MCF 10A (cell line): ENCODE measurements around the gene CA12. TPM values are rescaled to one million over a fixed set of nuclear protein-coding genes. Genes with fewer than 3 reads are reported as not detected.
"Not testable (repeated sequence)": the region's sequence is repeated elsewhere in the genome, so short reads cannot be mapped to it uniquely, and the experiment has no call there.

Source experiments
- BruUV-seq: library from RNA; stranded (reverse); fragments of 400-500 nt; replicated peaks from 2 replicates; lab custom pipeline; 2021; lab: Mats Ljungman, UMichigan
- CTCF ChIA-PET: fragments of 300-600 bp; sonication (Branson Sonifier 250); formaldehyde crosslinking; extraction: SDS; loops from one replicate; lab custom pipeline; 2021; ENCODE audit warnings: antibody characterized with exemption, inconsistent platforms; lab: Yijun Ruan, JAX
- POLR2A ChIA-PET: fragments of 300-600, 350-650 bp; sonication (Branson Sonifier 250); formaldehyde crosslinking; extraction: SDS; loops from one replicate; lab custom pipeline; 2020; ENCODE audit warnings: antibody characterized with exemption, inconsistent platforms; lab: Yijun Ruan, JAX
- DNase-seq: peaks from one replicate; pipeline ENCODE4 v3.0.0-alpha.2; 2018; ENCODE audit not compliant: unreplicated experiment
- H3K27ac Mint-ChIP-seq: one replicate; pipeline ENCODE4 v1.8.0; 2022; ENCODE audit warnings: mild to moderate bottlenecking, low read depth, mixed read lengths; ENCODE audit not compliant: unreplicated experiment
- H3K27me3 Mint-ChIP-seq: one replicate; pipeline ENCODE4 v1.8.0; 2022; ENCODE audit warnings: mixed read lengths; ENCODE audit not compliant: insufficient read depth, unreplicated experiment
- H3K36me3 Mint-ChIP-seq: one replicate; pipeline ENCODE4 v1.8.0; 2022; ENCODE audit warnings: mild to moderate bottlenecking, moderate library complexity, mixed read lengths; ENCODE audit not compliant: insufficient read depth, unreplicated experiment
- H3K4me1 Mint-ChIP-seq: one replicate; pipeline ENCODE4 v1.8.0; 2022; ENCODE audit warnings: mixed read lengths; ENCODE audit not compliant: insufficient read depth, unreplicated experiment
- H3K4me3 Mint-ChIP-seq: one replicate; pipeline ENCODE4 v1.8.0; 2022; ENCODE audit warnings: mild to moderate bottlenecking, moderate library complexity, mixed read lengths; ENCODE audit not compliant: unreplicated experiment
- H3K9me3 Mint-ChIP-seq: one replicate; pipeline ENCODE4 v1.8.0; 2022; ENCODE audit warnings: mixed read lengths; ENCODE audit not compliant: unreplicated experiment
- intact Hi-C: fragments of 100-400 bp; cut with micrococcal nuclease; formaldehyde crosslinking; loops from 2 replicates; pipeline ENCODE4 v1.14.1; 2022
- total RNA-seq: library from RNA; stranded (reverse); gene quantifications from 2 replicates; pipeline ENCODE4 v1.2.3, GENCODE V29; 2022
- TF ChIP-seq, protein P1 (sequence below): fragments of 200-600 bp; IDR thresholded peaks from one replicate; pipeline ENCODE4 v1.8.0; 2022; ENCODE audit warnings: antibody characterized with exemption, mild to moderate bottlenecking; ENCODE audit not compliant: unreplicated experiment

The CA12 gene
- total RNA-seq, 1 experiment from 2014 or later, result 19.6 TPM

GRCh38 chr15:63323798-63324563 is 57.7 kb downstream of the CA12 start:
- Mint-ChIP-seq H3K9me3 (no peaks in the 10 kb centered on the region), H3K27me3 (no peaks in the 10 kb centered on the region), H3K36me3 (peaks cover 8% of the 10 kb centered on the region), H3K4me1 (no peaks in the 10 kb centered on the region), H3K4me3 (no peak overlapping the region), H3K27ac (no peak overlapping the region)
- ChIA-PET CTCF (no interaction called here), POLR2A (no interaction called here)
- intact Hi-C loops, result no loop called here
- DNase-seq, result no peak
- TF ChIP-seq, protein P1, sequence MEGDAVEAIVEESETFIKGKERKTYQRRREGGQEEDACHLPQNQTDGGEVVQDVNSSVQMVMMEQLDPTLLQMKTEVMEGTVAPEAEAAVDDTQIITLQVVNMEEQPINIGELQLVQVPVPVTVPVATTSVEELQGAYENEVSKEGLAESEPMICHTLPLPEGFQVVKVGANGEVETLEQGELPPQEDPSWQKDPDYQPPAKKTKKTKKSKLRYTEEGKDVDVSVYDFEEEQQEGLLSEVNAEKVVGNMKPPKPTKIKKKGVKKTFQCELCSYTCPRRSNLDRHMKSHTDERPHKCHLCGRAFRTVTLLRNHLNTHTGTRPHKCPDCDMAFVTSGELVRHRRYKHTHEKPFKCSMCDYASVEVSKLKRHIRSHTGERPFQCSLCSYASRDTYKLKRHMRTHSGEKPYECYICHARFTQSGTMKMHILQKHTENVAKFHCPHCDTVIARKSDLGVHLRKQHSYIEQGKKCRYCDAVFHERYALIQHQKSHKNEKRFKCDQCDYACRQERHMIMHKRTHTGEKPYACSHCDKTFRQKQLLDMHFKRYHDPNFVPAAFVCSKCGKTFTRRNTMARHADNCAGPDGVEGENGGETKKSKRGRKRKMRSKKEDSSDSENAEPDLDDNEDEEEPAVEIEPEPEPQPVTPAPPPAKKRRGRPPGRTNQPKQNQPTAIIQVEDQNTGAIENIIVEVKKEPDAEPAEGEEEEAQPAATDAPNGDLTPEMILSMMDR, result no peak
- BruUV-seq, result no TSS peak

GRCh38 chr15:63322541-63322940 is 59.1 kb downstream of the CA12 start:
- peaks cover 8% of the 10 kb centered on the region for H3K36me3 Mint-ChIP-seq
- no peak overlapping the region for H3K27ac Mint-ChIP-seq
- no peaks in the 10 kb centered on the region for H3K4me1 Mint-ChIP-seq
- CTCF ChIA-PET, result no interaction called here
- no peaks in the 10 kb centered on the region for H3K9me3 Mint-ChIP-seq
- intact Hi-C loops, result no loop called here
- H3K27me3 Mint-ChIP-seq, result no peaks in the 10 kb centered on the region
- no peak overlapping the region for H3K4me3 Mint-ChIP-seq
- BruUV-seq, result no TSS peak
- peak; percentile 29 for DNase-seq
- POLR2A ChIA-PET, result interaction anchor here (0.6 kb wide), 1 partner anchor 336 kb away, joined by 5 read pairs; no protein-coding TSS in a partner anchor
- TF ChIP-seq, protein P1, result no peak

- Mint-ChIP-seq H3K27ac (no peak overlapping the region), H3K27me3 (no peaks in the 10 kb centered on the region), H3K4me3 (no peak overlapping the region), H3K9me3 (no peaks in the 10 kb centered on the region), H3K4me1 (no peaks in the 10 kb centered on the region), H3K36me3 (peaks cover 8% of the 10 kb centered on the region)
- no TSS peak for BruUV-seq
- CTCF ChIA-PET, result no interaction called here
- DNase-seq, result no peak
- TF ChIP-seq, protein P1, result no peak
- POLR2A ChIA-PET, result no interaction called here
- intact Hi-C loops, result no loop called here
Measured at GRCh38 chr15:63321462-63321861, 60.2 kb downstream of the CA12 start.

DNA sequence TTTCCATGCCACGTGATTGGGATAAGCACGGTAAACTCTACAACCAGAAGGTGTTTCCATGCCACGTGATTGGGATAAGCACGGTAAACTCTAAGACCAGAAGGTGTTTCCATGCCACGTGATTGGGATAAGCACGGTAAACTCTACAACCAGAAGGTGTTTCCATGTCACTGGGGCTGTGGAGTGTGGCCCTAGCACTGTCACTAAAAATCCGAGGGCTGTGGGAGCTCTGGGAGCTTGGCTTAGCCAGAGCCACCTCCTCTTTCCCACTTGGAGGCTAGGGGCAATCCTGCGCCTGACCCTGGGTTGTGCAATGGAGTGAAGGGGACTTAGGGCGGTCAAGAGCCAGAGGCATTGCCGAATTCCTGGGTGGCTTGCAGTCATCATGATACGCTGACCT is 60.7 kb downstream of the CA12 start:
- DNase-seq, H3K27ac Mint-ChIP-seq, H3K9me3 Mint-ChIP-seq, intact Hi-C loops, H3K36me3 Mint-ChIP-seq, BruUV-seq, CTCF ChIA-PET, H3K4me3 Mint-ChIP-seq, H3K27me3 Mint-ChIP-seq, H3K4me1 Mint-ChIP-seq, POLR2A ChIA-PET: not testable (repeated sequence)

DNA sequence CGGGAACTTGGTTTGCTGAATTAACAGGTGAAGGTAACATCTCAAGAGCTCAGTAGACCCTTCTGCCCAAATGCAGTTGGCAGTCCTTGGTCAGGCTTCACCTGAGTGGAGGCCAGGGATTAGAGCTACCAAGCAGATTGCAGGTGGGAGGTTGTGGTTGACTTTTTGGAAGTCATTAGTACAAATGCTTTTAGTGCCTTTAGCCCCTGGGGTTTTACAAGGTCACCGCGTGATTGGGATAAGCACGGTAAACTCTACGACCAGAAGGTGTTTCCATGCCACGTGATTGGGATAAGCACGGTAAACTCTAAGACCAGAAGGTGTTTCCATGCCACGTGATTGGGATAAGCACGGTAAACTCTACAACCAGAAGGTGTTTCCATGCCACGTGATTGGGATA is 61.2 kb downstream of the CA12 start:
- H3K27ac Mint-ChIP-seq, DNase-seq, H3K36me3 Mint-ChIP-seq, H3K4me3 Mint-ChIP-seq, CTCF ChIA-PET, H3K9me3 Mint-ChIP-seq, BruUV-seq, intact Hi-C loops, H3K27me3 Mint-ChIP-seq, H3K4me1 Mint-ChIP-seq: not testable (repeated sequence)
- POLR2A ChIA-PET, result interaction anchor here (1.4 kb wide), 1 partner anchor 10 kb away, joined by 6 read pairs; no protein-coding TSS in a partner anchor
